Upper lobe of right lung (tissue), 1 donor: ENCODE data around the gene AGL. TPM values are rescaled to one million over a fixed set of nuclear protein-coding genes. Genes with fewer than 3 reads are reported as not detected.
A peak's percentile ranks its signal among the peaks of the same experiment; 100 is the strongest.

Experiments
- ATAC-seq: fragments of 200-7000 bp; cut with Tn5 transposase; one replicate; pipeline ENCODE4 v1.9.1; 2020; ENCODE audit warnings: mild to moderate bottlenecking, moderate library complexity
- DNase-seq: peaks from one replicate; pipeline ENCODE4 v3.0.0-alpha.2; 2020
- H3K27ac ChIP-seq: fragments of 200-600 bp; one replicate; pipeline ENCODE4 v1.8.0; 2022
- H3K27me3 ChIP-seq: fragments of 200-600 bp; one replicate; pipeline ENCODE4 v1.8.0; 2022; ENCODE audit warnings: mild to moderate bottlenecking
- H3K36me3 ChIP-seq: fragments of 200-600 bp; one replicate; pipeline ENCODE4 v1.8.0; 2022
- H3K4me1 ChIP-seq: fragments of 200-600 bp; one replicate; pipeline ENCODE4 v1.8.0; 2022
- H3K4me3 ChIP-seq: fragments of 200-600 bp; one replicate; pipeline ENCODE4 v1.8.0; 2022; ENCODE audit warnings: mild to moderate bottlenecking
- H3K9me3 ChIP-seq: fragments of 200-600 bp; one replicate; pipeline ENCODE4 v1.8.0; 2022
- intact Hi-C: fragments of 100-400 bp; cut with DNase I; formaldehyde crosslinking; loops from one replicate; pipeline ENCODE4 v1.11.0; 2022
- long read RNA-seq: library from polyadenylated mRNA; unstranded; transcript quantifications from one replicate; pipeline ENCODE4 v2.0.0, GENCODE V29; 2021
- total RNA-seq: library from RNA; stranded (reverse); fragmentation: NEBNext Ultra II Directional; extraction: Animal tissue kit (Norgen Biotek cat#: 25700); gene quantifications from one replicate; pipeline ENCODE4 v1.2.1, GENCODE V29; 2021
- TF ChIP-seq, protein P1 (sequence below): fragments of 200-600 bp; IDR thresholded peaks from one replicate; pipeline ENCODE4 v1.8.0; 2022; ENCODE audit warnings: antibody characterized with exemption
- donor health status: DM: no; HTN: yes; CAD: no; lungs with severe emphysema.

The AGL gene
- 14.4 TPM for total RNA-seq
- long read RNA-seq, full-length matches to known transcripts: 1 of 15 reads
- long read RNA-seq, partial matches to known transcripts: 11 of 15 reads
- long read RNA-seq, other reads (novel, unspliced or antisense): 3 of 15 reads

DNA sequence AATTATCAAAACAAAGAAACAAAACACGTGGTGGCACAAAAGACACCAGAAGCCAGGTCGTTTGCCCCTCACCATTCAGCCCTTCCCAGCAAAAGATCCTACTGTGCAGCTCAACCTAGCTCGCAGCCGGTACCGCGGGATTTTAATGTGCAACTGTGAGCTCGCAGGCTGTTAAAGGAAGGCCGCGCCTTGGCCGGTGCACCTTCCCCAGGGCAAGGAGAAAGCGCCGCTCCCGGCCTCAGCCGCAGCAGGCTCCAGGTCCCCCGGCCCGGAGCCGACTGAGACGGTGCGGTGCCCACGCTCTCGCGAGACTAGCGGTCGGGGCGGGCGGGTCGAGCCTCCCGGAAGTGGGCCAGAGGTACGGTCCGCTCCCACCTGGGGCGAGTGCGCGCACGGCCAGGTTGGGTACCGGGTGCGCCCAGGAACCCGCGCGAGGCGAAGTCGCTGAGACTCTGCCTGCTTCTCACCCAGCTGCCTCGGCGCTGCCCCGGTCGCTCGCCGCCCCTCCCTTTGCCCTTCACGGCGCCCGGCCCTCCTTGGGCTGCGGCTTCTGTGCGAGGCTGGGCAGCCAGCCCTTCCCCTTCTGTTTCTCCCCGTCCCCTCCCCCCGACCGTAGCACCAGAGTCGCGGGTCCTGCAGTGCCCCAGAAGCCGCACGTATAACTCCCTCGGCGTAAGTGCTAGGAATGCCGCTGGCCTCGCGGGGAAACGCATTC is at the start of gene AGL:
Gene AGL (plus strand): TSS at position 618 of the 715 bp plus-strand sequence. CDS start 682 bp downstream, outside the sequence.
- Histone ChIP-seq H3K36me3 (peaks cover 2% of the 10 kb centered on the region), H3K4me1 (peaks cover 4% of the 10 kb centered on the region), H3K27me3 (no peaks in the 10 kb centered on the region), H3K4me3 (peak within 1 kb of the TSS; percentile 83), H3K27ac (peak within 1 kb of the TSS; percentile 89), H3K9me3 (no peaks in the 10 kb centered on the region)
- peak; percentile 95 for DNase-seq
- peak; percentile 99 for ATAC-seq
- TF ChIP-seq, protein P1, sequence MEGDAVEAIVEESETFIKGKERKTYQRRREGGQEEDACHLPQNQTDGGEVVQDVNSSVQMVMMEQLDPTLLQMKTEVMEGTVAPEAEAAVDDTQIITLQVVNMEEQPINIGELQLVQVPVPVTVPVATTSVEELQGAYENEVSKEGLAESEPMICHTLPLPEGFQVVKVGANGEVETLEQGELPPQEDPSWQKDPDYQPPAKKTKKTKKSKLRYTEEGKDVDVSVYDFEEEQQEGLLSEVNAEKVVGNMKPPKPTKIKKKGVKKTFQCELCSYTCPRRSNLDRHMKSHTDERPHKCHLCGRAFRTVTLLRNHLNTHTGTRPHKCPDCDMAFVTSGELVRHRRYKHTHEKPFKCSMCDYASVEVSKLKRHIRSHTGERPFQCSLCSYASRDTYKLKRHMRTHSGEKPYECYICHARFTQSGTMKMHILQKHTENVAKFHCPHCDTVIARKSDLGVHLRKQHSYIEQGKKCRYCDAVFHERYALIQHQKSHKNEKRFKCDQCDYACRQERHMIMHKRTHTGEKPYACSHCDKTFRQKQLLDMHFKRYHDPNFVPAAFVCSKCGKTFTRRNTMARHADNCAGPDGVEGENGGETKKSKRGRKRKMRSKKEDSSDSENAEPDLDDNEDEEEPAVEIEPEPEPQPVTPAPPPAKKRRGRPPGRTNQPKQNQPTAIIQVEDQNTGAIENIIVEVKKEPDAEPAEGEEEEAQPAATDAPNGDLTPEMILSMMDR: no peak
- intact Hi-C loops: no loop called here

DNA sequence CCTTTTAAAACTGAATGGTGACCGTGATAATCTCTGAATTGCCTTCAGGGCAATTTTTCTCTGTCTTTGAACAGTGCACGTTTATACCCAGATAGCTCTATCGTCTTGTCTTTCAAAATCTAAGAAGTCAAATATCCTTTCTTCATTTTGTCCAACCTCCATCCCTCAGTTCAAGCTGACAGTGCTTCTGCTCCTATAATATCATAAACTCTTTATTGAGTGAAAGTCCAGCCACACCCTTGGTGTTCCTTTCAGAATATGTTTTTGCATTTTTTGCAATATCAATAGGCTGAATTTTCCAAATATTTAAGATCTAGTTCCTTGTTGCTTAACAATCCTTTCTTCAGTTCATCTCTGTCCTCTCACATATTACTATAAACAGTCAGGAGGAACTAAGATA is 48.6 kb upstream of the AGL start:
- no peaks in the 10 kb centered on the region for H3K9me3 ChIP-seq
- H3K4me1 ChIP-seq: no peaks in the 10 kb centered on the region
- DNase-seq: no peak
- ATAC-seq: no peak
- no peak overlapping the region for H3K4me3 ChIP-seq
- no peak overlapping the region for H3K27ac ChIP-seq
- peaks cover 4% of the 10 kb centered on the region for H3K27me3 ChIP-seq
- TF ChIP-seq, protein P1: no peak
- no peaks in the 10 kb centered on the region for H3K36me3 ChIP-seq
- intact Hi-C loops: no loop called here

DNA sequence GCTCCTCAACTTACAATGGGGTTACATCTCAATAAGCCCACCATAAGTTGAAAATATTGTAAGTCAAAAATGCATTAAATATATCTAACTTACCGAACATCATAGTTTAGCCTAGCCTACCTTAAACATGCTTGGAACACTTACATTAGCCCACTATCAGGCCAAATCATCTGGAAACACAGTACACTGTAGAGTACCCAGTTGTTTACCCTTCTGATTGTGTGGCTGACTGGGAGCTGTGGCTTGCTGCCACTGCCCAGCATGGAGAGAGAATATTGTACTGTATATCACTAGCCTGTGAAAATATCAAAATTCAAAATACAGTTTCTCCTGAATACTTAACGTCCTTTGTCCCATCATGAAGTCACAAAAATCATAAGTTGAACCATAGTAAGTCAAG is 43.3 kb upstream of the AGL start:
- DNase-seq (no peak), ATAC-seq (no peak)
- TF ChIP-seq, protein P1: no peak
- peaks cover 6% of the 10 kb centered on the region for H3K4me1 ChIP-seq
- peaks cover 4% of the 10 kb centered on the region for H3K27me3 ChIP-seq
- no peak overlapping the region for H3K27ac ChIP-seq
- intact Hi-C loops: no loop called here
- no peaks in the 10 kb centered on the region for H3K9me3 ChIP-seq
- no peaks in the 10 kb centered on the region for H3K36me3 ChIP-seq
- no peak overlapping the region for H3K4me3 ChIP-seq

DNA sequence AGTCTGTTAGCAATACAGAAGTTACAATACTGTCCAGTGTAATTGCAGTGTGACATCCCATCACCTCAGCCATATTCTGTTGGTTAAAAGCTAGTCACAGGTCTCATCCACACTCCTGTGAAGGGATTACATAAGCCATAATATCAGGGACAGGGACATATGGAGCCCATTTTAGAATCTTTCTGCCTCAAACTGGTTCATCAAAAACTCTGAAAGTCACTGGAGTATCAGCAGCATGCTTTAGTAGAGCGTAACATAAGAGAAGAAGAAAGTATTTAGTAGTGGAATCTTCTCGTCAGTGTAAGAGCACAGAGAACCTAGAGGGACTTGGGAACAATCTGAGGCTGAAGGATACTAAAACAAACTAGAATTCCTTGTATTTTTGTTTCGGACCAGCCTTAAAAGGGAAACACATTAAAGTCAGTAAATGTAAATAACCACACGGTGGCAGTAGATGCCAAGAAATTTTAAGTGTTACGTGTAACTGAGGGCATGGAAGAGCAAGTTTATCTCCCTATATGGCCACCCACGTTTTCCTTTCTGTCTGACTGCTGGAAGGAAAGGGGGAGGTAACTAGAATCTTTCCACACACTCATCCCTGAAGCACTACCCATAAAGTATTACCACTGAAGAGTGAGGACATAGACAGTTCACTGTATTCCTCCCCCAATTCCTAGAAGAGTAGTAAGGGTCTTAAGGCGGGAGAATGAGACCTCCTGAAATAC is 41.6 kb upstream of the AGL start:
- Histone ChIP-seq H3K4me1 (peaks cover 6% of the 10 kb centered on the region), H3K9me3 (no peaks in the 10 kb centered on the region), H3K36me3 (no peaks in the 10 kb centered on the region), H3K27ac (no peak overlapping the region), H3K27me3 (peaks cover 4% of the 10 kb centered on the region), H3K4me3 (no peak overlapping the region)
- intact Hi-C loops: no loop called here
- peak; percentile 96 for ATAC-seq
- DNase-seq: no peak
- TF ChIP-seq, protein P1: peak; percentile 62

DNA sequence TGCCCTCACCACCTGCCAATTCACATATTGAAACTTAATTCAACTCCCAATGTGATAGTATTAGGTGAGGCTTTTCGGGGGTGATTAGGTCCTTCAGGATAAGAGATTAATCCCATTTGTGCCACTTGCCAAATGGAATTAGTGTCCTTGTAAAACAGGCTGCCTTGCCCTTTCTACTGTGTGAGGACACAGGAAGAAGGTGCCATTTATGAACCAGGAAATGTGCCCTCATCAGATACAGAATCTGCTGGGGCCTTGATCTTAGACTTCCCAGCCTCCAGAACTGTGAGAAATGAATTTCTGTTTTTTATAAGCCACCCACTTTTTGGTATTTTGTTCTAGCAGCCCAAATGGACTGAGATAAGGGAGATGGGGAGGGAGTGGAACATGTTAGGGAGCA is 39.1 kb upstream of the AGL start:
- no peaks in the 10 kb centered on the region for H3K27me3 ChIP-seq
- ATAC-seq (no peak), DNase-seq (no peak)
- intact Hi-C loops: loop anchor here (10.0 kb wide), 1 partner anchor 644 kb away; no protein-coding TSS in a partner anchor
- H3K4me1 ChIP-seq: peaks cover 6% of the 10 kb centered on the region
- no peaks in the 10 kb centered on the region for H3K9me3 ChIP-seq
- no peak overlapping the region for H3K4me3 ChIP-seq
- H3K27ac ChIP-seq: no peak overlapping the region
- no peaks in the 10 kb centered on the region for H3K36me3 ChIP-seq
- TF ChIP-seq, protein P1: no peak
